DMS 273 (cell line): ENCODE results near the gene RACK1.

Experiments used
- DNase-seq: peaks from one replicate; lab custom pipeline; 2025; ENCODE audit not compliant: unreplicated experiment; lab: John Stamatoyannopoulos, UW

Gene RACK1

GRCh38 chr5:181198905-181199519, 44.7 kb downstream of the RACK1 start:
- DNase-seq, result no peak

GRCh38 chr5:181198106-181198685, 45.5 kb downstream of the RACK1 start:
- DNase-seq, result no peak

- no peak for DNase-seq
Observed at GRCh38 chr5:181197326-181197951, 46.3 kb downstream of the RACK1 start.

- no peak for DNase-seq
Observed at GRCh38 chr5:181195249-181195761, 48.4 kb downstream of the RACK1 start.

- DNase-seq, result no peak
Observed at GRCh38 chr5:181194489-181195248, 49.0 kb downstream of the RACK1 start.

GRCh38 chr5:181193656-181194055, 50.0 kb downstream of the RACK1 start:
- no peak for DNase-seq

- no peak for DNase-seq
Observed at GRCh38 chr5:181192337-181193046, 51.2 kb downstream of the RACK1 start.

GRCh38 chr5:181191526-181192336, 52.0 kb downstream of the RACK1 start:
- no peak for DNase-seq

- DNase-seq, result no peak
Observed at GRCh38 chr5:181190711-181191525, 52.8 kb downstream of the RACK1 start.

- no peak for DNase-seq
Observed at GRCh38 chr5:181189962-181190710, 53.6 kb downstream of the RACK1 start.

- no peak for DNase-seq
Observed at GRCh38 chr5:181189363-181189961, 54.2 kb downstream of the RACK1 start.

- DNase-seq, result no peak
Observed at GRCh38 chr5:181188700-181189362, 54.9 kb downstream of the RACK1 start.

GRCh38 chr5:181187500-181188213, 56.0 kb downstream of the RACK1 start:
- DNase-seq, result no peak

GRCh38 chr5:181186986-181187499, 56.7 kb downstream of the RACK1 start:
- DNase-seq, result no peak
